CD4-positive, alpha-beta T cell treated with Interleukin-17A for 1 hour (primary cell): Measurements from ENCODE around the gene SYCN.
"Not testable (repeated sequence)": the region's sequence is repeated elsewhere in the genome, so short reads cannot be mapped to it uniquely, and the experiment has no call there.

Experiments used
- DNase-seq: peaks from one replicate; pipeline ENCODE4 v3.0.0-alpha.2; 2020

SYCN gene, protein sequence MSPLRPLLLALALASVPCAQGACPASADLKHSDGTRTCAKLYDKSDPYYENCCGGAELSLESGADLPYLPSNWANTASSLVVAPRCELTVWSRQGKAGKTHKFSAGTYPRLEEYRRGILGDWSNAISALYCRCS

GRCh38 chr19:39203372-39204341 is at the start of gene SYCN:
SYCN (minus strand) TSS chr19:39204263; CDS start chr19:39204254, 9 bp downstream.
- no peak for DNase-seq

DNA sequence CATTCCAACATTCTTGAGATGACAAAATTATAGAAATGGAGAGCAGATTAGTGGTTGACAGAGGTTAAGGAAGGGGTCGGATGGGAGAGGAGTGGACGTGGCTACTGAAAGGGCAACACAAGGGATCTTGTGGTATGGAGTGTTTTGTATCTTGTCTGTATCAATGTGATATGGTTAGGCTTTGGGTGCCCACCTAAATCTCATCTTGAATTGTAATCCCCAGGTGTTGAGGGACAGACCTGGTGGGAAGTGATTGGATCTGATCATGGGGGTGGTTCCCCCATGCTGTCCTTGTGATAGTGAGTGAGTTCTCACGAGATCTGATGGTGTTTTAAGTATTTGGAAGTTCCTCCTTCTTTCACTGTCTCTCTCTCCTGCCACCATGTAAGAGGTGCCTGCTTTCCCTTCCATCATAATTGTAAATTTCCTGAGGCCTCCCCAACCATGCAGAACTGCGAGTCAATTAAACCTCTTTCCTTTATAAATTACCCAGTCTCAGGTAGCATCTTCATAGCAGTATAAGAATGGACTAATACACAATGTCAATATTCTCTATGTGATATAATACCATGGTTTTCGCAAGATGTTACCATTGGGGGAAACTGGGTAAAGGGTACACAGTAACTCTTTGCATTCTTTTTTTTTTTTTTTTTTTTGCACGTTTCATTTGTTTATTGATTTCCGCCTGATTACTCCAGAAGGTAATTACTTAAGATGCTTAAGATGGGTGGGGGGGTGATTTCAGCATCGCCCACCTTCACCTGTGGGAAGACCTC is 49.5 kb upstream of the SYCN start:
- no peak for DNase-seq

DNA sequence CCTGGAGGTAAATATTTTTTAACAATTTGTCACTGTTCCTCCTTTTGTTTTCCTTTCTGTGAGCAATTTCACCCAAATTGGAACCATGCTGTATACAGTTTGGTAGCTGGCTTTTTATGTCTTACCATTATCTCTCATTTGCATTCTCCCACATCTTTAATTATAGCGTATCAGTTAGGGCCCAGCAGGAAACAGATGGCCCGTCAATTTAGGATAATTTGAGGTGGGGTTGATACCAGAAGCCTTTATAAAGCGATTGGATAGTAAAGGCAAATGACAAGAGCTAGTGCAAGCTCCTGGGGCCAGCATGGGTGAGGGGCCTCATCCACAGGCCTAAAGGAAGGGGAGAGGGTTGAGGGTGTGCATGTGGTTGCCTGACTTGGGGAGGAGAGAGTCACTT is 48.4 kb upstream of the SYCN start:
- DNase-seq, result no peak

- no peak for DNase-seq
Measured at GRCh38 chr19:39251846-39252245, 47.8 kb upstream of the SYCN start.

DNA sequence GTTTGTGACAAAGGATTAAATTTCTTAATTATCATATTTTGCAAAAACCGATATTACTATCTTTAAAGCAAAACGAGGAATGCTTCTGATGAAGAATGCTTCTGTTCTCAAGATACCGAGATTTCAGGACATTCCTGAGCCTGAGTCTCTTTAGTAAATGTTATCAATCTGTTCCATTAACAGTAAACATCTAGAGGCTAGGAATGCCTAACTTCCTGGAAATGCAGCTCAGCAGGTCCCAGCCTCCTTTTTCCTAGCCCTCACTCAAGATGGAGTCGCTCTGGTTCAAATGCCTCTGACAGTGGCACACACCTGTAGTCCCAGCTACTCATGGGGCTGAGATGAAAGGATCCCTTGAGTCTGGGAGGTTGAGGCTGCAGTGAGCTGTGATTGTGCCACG is 47.0 kb upstream of the SYCN start:
- no peak for DNase-seq

DNA sequence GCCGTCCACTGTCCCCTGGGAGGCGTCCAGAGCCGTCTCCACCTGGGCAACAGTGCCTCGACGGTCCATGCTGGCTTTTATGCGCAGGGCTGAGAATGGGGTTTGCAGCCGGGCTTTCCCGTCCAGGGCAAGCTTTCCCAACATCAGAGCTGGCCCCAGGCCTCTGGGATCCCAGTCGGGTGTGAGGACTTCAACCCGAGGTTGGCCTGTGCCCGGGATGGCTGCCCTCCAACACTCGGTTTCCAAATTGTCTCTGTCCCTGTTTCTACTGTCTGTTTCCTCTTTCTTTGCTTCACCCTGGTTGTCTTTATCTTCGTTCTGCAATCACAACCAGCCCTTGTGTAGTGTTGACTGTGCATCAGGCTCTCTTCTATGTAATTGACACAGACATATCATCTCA is 44.7 kb upstream of the SYCN start, which contains the start of gene IFNL4:
TSS of gene IFNL4 (minus strand) at position 51 of the 400 bp plus-strand sequence.
- no peak for DNase-seq

DNA sequence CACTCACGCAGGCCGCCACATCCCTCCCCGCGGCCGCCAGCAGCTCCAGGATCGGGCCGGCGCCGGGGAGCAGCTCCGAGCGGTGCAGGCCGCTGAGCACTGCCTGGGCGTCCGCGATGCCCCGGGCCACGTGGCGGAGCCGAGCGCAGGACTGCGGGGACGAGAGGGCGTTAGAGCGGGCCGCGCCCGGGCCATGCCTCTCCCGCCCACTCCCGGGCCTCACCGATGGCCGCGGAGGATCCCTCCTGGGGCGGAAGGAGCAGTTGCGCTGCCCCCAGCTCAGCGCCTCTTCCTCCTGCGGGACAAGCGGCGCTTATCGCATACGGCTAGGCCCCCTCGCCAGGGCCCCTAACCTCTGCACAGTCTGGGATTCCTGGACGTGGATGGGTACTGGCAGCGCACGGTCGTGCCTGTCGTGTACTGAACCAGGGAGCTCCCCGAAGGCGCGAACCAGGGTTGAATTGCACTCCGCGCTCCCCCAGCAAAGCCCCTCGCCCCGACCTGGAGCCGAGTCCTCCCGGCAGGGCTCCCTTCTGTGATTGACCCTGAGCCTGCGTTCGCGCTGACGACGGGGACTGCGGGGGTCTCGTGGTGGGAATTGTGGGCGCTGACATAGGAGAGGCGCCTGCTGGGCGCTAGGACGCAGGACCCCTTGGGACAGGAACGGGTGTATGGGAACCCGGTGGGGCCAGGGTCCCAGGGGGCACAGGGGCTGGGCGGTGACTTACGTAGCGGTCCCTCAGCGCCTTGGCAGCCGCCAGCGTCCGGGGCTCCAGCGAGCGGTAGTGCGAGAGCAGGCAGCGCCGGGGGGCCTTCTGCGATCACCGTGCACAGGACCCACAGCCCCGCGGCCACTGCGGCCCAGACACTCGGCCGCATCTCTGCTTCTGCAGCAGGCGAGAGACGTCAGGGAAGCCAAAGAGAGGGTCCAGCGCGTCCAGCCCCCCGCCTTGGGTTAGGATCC is 43.9 kb upstream of the SYCN start:
- no peak for DNase-seq

- peak; percentile 57 for DNase-seq
Measured at GRCh38 chr19:39246951-39247669, 43.0 kb upstream of the SYCN start.

- not testable (repeated sequence) for DNase-seq
Measured at GRCh38 chr19:39245166-39245565, 41.1 kb upstream of the SYCN start.

- not testable (repeated sequence) for DNase-seq
Measured at GRCh38 chr19:39244410-39245100, 40.5 kb upstream of the SYCN start, which contains the start of gene IFNL3. IFNL3 (minus strand) TSS chr19:39245006; CDS start chr19:39244967, 39 bp downstream.

GRCh38 chr19:39243741-39244140 is 39.7 kb upstream of the SYCN start:
- DNase-seq, result not testable (repeated sequence)

DNA sequence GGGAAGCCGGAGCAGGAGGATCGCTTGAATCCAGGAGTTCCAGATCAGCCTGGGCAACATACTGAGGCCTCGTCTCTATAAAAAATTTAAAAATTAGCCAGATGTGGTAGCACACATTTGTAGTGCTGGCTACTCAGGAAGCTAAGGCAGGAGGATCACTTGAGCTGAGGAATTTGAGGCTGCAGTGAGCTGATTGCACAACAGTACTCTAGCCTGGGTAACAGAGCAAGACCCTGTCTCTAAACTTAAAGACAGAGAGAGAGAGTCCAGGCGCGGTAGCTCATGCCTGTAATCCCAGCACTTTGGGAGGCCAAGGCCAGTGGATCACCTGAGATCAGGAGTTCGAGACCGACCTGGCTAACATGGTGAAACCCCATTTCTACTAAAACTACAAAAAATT is 36.4 kb upstream of the SYCN start:
- DNase-seq, result no peak

- no peak for DNase-seq
Measured at GRCh38 chr19:39238944-39239343, 34.9 kb upstream of the SYCN start.

DNA sequence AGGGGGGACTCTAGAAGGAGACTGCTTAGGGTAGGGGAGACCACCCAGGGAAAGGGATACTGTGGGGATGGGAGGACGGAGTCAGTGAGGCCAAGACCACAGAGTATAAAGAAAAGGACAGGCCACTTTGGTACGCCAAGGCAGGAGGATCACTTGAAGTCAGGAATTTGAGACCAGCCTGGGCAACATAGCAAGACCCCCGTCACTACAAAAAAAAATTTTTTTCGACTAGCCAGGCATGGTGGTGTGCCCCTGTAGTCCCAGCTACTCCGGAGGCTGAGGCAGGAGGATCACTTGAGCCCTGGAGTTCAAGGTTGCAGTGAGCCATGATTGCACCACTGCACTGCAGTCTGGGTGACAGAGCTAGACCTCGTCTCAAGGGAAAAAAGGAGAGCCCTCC is 34.1 kb upstream of the SYCN start:
- DNase-seq, result no peak

GRCh38 chr19:39237200-39238184 is 33.4 kb upstream of the SYCN start:
- DNase-seq, result peak; percentile 43

- peak; percentile 36 for DNase-seq
Measured at GRCh38 chr19:39236527-39236926, 32.5 kb upstream of the SYCN start.

DNA sequence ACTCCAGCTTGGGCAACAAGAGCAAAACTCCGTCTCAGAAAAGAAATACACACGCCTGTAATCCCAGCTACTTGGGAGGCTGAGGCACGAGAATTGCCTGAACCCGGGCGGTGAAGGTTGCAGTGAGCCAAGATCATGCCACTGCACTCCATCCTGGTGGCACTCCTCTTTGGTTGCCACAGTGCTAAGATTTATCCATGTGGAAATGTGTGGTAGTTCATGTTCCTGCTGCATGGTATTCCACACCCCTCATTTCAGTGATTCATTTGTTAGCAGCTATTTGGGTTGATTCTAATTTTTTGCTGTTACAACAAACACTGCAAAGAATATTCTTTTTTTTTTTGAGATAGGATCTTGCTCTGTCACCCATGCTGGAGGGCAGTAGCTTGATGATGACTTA is 28.6 kb upstream of the SYCN start:
- DNase-seq, result no peak

DNA sequence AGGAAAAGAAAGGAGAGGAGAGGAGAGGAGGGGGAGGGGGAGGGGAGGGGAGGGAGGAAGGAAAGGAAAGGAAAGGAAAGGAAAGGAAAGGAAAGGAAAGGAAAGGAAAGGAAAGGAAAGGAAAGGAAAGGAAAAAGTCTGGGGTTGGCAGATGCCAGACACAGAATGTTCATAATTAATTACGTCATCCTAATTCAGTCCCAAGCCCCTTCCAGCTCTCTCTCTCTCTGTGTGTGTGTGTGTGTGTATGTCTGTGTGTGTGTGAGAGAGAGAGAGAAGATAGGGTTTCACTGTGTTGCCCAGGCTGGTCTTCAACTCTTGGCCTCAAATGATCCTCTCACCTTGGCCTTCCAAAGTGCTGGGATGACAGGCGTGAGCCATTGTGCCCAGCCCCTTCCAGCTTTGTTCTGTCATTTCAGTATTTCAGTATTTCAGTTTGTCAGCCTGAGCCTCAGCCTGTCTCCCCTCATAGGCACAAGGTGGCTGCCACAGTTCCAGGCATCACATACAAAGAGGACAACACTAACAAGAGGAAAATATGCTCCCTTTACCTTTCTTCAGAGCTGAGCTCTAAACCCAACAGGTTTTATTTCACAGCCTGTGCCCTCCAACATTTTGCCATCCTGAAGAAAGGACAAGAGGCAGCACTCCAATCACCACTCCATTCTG is 26.2 kb upstream of the SYCN start:
- DNase-seq, result no peak

GRCh38 chr19:39224910-39225309 is 20.8 kb upstream of the SYCN start:
- no peak for DNase-seq
